Amygdala (tissue), 56 donors: ENCODE results near the gene WNT9A.

Source experiments
- DNase-seq, 56 donors: peaks; one replicate each; lab custom pipeline; 2025; lab: John Stamatoyannopoulos, UW

Gene WNT9A

DNA sequence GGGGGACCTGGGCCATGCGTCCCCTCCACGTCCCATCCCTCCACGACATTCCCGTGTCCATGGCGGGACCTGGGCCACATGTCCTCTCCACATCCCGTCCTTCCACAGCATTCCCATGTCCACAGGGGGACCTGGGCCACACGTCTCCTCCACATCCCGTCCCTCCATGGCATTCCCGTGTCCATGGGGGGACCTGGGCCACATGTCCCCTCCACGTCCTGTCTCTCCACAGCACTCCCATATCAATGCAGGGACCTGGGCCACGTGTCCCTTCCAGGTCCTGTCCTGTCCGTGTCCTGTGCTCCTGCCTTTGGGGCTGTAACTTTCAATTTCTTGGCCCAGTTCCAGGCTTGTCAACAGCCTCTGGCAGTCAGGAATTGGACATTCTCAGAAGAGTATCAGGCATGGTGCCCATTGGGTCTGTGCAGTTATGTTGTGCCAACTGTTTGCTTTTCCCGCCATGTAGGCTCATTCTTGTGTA lies 47.1 kb downstream of the WNT9A start:
- no peak for DNase-seq

DNA sequence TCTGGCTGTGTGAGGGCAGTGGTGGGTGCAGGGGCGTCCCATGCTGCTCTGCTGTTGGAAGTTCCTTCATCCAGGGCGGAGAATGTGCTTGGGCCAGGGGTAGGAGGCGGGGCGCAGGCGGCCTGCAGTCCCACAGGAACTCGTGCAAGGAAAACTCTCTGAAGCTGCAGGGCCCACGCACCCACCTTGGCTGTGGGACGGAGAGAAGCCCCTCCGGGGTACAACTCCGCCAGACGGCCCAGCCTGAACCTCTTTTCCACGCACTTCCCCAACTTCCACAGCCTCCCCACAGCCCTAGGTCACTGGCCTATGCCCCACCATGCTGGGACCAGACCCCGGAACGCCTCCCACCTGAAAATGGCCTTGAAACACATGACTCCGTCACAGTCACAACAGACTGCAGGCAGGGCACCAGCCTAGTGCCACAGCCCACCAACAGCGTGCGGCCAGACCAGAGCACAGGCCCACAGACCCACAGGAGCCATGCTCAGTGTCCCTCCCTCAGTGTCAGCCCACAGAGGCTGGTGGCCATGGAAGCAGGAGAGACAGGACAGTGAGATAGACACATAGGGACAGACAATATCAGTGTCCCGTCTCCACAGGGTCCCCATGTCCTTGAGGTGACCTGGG lies 47.8 kb downstream of the WNT9A start:
- no peak for DNase-seq

DNA sequence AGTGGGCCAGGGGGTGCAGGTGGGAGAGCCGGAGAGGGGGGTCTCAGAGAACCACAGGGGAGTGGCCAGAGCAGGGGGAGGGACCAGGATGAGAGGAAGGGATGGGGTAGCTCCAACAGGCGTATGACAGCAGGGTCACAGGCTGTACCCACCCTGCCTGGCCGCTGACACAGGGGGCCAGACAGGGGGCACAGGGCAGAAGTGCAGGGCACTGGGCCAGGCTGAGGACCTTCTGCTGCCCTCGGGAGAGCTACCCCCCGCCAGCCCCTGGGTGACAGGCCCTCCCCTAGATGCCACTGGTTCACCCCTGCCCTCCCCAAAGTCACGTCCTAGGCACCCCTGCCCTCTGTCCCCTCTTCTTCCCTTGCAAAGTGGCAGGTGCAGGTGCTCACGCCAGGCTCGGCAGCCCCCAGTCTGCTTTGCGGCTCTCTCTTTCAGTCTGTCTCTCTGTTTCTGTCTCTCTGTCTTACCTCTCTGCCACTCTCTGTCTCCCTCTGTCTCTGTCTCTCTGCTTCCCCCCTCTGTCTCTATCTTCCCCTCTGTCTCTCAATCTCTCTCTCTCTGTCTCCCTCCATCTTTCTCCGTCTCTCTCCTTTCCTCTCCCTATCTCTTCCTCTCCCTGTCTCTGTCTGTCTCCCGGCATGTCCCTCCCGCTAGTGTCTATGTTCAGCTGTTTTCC lies 48.5 kb downstream of the WNT9A start:
- no peak for DNase-seq

DNA sequence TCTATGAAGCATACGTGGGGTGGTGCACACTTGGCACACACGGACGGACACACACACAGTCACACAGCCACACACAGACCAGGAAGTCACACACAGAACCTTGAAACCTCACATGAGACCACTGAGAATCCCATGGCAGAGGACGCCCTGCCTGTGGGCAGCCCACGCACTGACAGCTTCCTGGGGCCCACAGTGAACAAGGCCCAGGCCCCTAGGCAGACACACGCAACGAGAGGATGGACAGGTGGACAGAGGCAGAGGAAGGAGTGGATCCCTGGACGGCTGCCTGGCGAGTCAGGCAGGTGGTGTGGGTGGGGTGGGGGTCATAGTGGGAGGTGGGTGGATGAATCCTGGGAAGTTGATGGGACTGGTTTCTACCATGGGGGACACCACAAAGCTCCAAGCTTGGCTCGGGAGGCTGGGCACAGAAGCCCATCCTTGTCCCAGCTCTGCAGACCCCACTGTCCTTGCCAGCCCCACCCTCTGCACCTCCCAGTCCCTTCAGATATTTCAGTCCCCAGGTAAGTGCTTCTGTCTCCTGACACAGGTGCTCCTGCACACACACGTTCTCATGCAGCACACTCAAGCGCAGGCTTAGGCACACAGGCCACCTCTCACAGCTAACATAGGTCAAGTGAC lies 49.1 kb downstream of the WNT9A start:
- DNase-seq, result no peak

DNA sequence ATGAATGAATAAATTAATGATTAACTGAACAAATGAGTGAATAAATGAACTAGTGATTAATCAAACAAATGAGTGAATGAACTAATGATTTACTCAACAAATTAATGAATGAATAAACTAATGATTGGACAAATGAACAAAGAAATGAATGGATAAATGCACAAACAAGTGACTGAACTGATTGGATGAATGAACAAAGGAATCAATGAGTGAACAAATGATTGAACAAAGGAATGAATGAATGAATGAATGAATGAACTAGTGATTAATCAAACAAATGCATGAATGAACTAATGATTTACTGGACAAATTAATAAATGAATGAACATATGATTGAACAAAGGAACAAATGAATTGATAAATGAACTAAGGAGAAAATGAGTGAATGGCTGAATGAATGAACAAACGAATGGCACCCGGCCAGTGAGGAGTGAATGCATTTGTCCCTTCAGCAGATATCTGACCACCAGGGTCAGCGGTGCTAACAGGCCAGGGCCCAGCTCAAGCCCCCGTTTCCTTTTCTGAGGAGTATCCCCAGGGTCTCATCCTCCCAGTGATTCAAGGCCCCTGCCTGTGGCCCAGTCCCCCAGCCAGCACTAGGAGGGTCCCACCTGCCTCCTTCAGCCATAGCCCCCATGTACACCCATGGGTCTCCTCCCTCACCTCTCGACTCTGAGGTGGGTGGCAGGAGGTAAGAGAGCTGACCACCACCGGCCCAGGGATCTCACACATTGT lies 49.9 kb downstream of the WNT9A start:
- DNase-seq, result no peak

DNA sequence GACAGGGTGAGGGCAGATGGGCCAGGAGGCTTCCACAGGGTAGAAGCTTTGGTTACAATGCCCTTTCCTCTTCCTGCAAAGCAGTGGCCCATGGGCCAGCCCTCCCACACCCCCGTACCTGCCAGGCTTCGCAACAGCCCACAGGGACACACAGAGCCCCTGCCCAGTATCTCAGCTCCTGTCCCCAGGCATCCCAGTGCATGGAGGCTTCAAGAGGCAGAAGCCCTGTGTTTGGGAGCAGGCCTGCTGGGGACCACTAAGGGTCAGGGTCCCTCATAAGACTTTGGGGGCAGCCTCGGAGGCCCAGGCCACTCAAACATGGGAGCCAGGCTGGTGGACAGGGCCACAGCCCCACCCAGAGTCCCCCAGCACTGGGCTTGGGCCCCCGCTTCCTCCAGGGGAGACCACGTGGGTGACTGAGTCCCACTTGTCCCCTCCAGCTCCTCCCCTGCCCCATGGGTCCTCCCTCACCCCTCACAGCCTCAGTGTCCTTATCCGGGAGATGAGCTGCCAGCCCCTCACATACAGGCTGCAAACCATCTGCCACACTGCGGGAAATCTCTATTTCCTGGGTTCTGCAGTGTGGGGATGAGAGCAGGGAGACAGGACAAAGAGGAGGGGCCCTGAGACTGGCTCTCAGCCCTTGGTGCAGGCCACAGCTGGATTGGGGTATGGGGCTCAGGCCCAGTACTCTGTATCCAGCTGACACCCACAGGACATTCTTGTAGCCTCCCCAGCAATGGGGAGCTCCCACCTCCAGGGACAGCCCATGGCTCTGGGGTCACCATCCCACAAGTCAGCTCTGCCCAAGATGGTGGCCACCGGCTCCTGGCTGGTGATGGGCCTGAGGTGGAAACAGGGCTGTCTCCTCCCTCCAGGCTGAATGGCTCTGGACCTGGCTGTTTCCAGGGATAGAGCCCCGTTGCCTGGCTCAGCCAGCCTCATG lies 50.7 kb downstream of the WNT9A start:
- DNase-seq, result no peak

DNA sequence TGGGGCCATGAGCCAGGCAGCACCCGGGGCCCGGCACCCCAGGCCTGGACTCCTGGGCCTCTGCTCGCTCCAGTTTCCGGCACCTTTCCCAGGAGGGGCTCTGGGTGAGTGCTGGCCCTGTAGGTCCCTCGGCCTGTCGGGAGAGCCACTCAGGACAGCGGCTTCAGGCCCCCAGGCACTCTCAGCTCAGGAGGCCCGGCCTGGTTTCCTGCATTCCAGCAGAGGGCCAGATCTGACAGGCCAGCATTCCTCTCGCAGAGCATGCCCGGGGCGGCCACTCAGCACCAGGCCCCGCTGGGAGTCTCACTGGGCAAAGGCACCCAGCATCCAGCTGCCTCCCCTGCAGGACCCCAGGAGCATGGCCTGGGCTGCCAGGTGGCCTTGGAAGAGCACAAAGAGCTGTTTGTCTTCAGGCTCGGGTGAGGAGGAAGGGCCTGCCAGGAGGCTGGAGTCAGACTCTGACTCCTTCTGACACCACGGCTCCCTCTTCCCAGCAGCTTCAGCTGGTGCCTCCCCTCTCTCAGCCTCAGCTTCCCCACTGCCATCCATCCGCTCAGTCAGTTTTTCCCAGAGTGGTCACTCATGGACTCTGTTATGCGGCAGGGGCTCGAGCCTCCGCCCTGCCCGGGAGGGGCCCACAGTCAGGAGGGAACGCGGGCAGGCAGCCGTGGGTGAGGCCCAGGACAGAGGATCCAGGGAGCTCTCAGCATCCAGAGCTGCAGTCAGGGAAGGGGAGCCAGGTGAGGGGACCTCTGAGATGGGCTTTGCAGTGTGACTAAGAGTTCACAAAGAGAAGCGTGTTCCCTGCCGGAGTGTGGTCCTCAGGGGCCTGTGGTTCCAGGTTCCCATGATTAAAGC lies 51.7 kb downstream of the WNT9A start:
- DNase-seq, result peak in 33 of 56 donors; percentile 18 to 77 (median 53)

DNA sequence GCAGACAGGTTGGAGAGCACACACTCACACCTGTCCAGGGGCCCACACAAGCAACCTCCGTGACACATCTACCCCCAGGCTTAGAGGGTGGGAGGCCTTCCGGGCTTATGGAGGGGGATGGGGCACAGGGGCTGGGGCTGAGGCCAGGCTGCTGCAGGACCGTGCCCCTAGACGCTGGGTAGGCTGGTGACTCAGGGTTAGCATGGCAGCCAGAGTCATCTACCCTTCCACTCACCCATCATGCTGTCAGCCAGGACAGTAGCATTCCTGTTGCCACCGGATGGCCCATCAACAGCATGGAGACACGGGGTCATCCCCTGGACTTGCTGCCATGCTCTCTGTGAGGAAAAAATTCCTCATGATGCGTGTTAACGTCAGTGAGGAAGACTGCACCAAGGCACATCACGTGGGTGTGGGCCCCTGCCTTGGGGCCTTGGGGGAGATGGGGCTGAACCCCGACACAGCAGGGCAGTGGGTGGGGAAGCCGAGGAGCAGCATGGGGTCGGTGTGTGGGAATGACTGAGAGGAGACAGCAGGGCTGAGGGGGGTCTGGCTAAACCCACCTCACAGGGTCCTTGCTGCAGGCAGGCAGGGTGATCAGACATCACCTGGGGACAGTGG lies 52.8 kb downstream of the WNT9A start:
- no peak for DNase-seq

DNA sequence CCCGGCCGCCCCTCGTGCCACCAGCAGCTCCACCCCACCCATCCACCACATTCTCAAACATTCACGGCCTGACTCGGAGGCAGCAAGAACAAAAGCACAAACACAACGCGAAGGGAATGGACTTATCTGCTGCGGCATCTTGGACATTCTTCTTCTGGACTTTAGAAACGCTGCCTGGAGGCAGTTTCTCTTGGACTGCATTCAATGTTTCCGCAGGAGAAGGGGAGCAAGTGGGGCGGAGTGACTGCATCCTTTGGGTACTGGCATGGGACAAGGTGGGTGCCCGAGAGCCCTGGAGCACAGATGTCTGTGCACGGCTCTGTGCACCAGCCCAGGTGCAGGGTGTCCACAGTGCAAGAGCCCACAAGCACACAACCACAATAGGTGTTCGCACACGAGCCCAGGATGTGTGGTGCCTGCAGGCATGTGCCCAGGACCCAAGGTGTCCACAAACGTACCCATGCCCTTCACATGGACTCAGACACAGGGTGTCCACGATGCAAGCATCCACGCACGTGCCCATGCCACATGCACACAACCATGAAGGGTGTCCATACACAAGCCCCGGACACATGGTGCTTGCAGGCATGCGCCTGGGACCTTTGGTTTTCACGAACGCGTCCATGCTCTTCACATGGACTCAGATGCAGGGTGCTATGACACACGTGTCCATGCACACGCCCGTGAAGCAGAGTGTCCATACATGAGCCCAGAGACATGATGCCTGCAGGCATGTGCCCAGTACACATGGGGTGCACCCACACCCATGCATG lies 53.6 kb downstream of the WNT9A start:
- no peak for DNase-seq

DNA sequence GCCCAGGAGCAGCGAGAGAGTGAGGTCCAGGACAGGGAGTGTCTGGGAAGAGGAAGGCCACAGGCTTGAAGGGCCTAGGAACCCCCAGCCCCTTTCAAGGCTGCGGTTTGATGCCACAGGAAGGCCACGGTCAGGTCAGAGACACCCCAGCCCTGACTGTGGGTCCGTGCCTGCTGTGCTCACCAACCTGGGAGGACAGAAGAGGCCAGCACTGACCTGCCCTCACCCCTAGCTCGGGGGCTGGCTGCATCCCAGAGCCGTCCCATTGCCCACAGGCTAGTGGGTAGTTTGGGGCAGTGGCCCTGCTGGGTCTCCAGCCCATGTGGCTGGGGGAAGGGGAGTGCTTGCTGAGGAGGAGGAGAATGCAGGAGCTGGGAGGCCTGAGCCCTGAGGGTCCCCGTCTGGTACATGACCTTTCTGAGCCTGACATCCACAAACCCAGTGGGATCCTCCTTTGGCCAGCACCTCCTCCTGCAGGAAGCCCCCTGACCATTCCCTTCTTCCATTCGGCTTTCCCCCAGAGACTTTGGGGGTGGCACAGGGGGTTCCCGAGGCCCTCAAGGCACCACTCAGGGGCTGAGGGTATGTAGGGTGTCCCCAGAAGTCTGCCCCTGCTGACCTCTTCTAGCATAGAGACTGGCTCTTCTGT lies 54.3 kb downstream of the WNT9A start:
- no peak for DNase-seq

DNA sequence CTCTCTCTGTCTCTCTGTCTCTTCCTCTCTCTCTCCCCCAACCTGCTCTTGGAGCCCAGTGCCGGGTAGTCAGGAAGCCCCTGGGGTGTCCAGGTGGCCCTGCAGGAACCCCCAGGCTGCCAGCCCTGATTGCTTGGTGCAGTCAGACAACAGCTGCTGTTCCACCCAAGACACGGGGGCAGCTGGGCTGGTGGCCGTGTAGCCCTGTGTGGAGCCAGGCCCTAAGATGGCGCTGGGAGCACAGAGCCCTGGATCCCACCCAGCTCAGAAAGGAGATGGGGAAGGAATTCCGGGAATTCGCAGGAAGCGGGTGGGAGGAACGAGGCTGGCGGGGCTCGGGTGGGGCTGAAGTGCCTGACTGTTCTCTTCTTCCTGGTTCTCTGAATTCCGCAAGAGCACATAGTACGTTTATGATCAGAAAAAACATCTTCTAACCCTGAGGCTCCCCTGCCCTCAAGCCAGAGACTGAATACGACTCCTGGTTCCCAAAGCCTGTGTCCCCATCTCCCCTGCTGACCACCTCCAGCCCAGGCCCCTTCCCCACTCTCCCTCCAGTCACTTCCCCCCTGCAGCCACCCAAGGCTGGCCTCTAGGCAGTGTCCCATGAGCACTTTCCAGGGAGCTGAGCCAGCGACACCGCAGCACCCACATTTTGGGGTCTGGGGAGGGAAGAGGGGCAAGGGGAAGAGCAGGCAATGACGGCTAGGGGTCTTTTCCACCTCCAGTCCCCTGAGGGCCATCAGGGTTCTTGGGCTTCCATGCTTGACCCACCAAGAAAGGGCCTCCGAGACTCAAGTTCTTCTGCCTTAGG lies 55.0 kb downstream of the WNT9A start:
- DNase-seq, result no peak

DNA sequence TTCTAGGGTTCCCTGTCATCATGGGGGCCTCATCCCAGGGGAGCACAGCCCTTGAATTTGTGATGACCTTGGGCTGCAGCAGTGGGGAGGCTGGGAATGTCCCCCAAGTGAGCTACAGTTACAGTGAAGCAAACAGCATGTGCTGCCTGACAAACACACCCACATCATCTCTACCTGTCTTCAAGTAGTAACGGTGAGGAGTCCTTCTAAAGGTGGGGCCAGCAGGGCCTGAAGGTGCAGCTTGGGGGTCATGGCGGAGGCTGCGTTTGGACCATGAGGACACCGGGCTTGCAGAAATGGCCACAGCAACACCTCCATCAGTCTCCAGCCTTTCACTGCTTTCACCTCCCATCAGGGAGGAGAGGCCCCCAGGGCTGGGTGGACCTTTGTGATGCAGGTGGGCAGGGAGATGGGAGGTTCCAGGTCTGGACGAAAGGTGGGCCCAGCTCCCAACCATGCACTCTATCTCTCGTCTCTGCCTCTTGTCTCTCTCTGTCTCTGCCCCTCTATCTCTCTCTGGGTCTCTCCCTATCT lies 55.7 kb downstream of the WNT9A start:
- no peak for DNase-seq

DNA sequence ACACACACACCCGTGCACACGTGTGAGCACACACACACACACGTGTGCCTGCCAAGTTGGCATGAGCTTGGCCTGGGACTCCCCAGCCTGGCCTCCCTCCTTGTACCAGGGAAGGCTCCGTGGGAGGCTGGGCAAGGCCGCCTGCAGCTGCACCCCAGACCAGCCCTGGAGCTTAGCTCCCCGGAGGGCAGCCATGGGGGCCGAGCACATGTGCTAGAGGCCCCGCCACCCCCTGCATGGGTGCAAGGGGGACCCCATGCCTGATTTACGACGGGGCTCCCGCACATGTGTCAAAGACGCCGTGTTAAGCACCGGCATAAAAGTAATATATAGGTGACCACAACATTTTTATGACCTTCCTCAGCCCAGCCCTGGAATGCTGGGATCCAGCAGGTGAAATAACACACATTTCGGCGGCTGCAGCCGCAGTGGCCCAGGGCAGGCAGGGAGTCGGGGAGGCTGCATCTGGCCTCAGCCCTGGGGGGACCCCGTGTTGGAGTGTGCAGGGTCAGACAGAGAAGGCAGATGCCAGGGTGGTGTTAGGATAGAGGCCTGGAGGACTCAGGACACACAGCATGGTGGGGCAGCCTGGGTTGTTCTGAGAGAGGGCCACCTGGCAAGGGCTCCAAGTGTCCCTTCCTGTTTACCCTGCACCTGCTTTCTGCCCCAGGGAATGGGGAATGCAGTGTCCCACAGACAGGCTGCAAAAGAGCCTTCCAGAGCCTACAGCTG lies 56.3 kb downstream of the WNT9A start:
- DNase-seq, result no peak

DNA sequence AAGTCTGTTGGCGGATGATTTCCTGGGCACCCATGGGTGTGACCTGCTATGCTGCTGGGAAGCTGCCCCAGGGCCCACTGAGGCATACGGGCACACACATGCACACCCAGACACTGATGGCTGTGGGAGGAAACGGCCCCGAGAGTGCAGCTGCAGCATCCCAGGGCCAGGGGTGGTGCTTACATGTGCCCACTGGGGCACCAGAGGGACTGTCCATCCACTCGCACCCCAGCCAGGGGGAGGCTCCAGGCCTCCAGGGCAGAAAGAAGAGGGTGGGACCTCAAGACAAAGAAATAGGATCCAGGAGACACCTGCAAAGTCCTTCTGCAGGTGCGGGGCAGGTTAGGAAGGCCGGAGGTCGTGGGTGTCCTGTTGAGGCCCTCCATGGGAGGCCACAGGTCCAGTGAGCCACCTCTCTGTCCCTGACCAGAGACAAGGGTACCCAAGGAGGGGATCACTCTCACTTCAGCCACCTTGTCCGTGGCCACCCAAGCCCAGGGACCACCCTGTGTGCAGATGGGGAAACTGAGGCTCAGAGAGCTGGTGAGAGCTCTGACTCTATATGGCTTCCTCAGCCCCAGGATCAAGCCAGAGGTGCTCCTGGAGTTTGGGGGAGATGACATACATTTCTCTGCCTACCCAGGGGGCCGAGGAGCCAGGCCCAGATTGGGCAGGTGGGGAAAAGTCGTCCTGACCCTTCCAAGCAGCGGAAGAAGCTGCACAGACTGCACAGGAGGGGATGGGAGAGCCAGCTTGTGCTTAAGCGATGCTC lies 57.1 kb downstream of the WNT9A start:
- DNase-seq, result no peak
